Nephron (organoid): Measurements from ENCODE around the gene MYADML2.

Experiments
- H3K27ac Mint-ChIP-seq, 3 experiments: 2 replicates each; pipeline ENCODE4 v1.8.0; 2020; ENCODE audit warnings: mixed read lengths in 3 of 3, mild to moderate bottlenecking in 2 of 3, moderate library complexity in 1 of 3
- H3K27me3 Mint-ChIP-seq: 2 replicates; pipeline ENCODE4 v1.8.0; 2021; ENCODE audit warnings: low read depth, mild to moderate bottlenecking, moderate library complexity, mixed read lengths
- H3K36me3 Mint-ChIP-seq: 2 replicates; pipeline ENCODE4 v1.8.0; 2020; ENCODE audit warnings: low read depth, mixed read lengths
- H3K4me1 Mint-ChIP-seq: 2 replicates; pipeline ENCODE4 v1.8.0; 2020; ENCODE audit warnings: mixed read lengths
- H3K4me3 Mint-ChIP-seq, 3 experiments: 2 replicates each; pipeline ENCODE4 v1.8.0; 2020; ENCODE audit warnings: mild to moderate bottlenecking in 3 of 3, mixed read lengths in 3 of 3, moderate library complexity in 2 of 3
- H3K9me3 Mint-ChIP-seq: 2 replicates; pipeline ENCODE4 v1.8.0; 2020; ENCODE audit warnings: mixed read lengths
- CTCF ChIP-seq, 3 experiments: fragments of 200-600 bp; sonication (generic); IDR thresholded peaks; one replicate each; pipeline ENCODE4 v1.5.0; 2021; ENCODE audit warnings: antibody characterized with exemption in 3 of 3; ENCODE audit not compliant: unreplicated experiment in 3 of 3

MYADML2 gene

GRCh38 chr17:81935709-81936084, 11.3 kb downstream of the MYADML2 start:
- H3K36me3 Mint-ChIP-seq = peaks cover 3% of the 10 kb centered on the region
- no peaks in the 10 kb centered on the region for H3K9me3 Mint-ChIP-seq
- peak overlapping the region in 1 of 3 experiments; percentile 56 for H3K27ac Mint-ChIP-seq
- H3K4me3 Mint-ChIP-seq = peak overlapping the region; percentile 73 to 88 (median 87)
- peaks cover 8% of the 10 kb centered on the region for H3K27me3 Mint-ChIP-seq
- H3K4me1 Mint-ChIP-seq = peaks cover 24% of the 10 kb centered on the region
- no peak for TF ChIP-seq CTCF (IDR thresholded peaks at IDR 0.05; ENCODE audit: unreplicated experiment in 3 of 3)

- Mint-ChIP-seq H3K4me1 (peaks cover 18% of the 10 kb centered on the region), H3K27ac (no peak overlapping the region), H3K4me3 (peak overlapping the region; percentile 73 to 88 (median 87)), H3K27me3 (peaks cover 8% of the 10 kb centered on the region), H3K9me3 (no peaks in the 10 kb centered on the region), H3K36me3 (peaks cover 3% of the 10 kb centered on the region)
- no peak for TF ChIP-seq CTCF (IDR thresholded peaks at IDR 0.05; ENCODE audit: unreplicated experiment in 3 of 3)
Measured at GRCh38 chr17:81934850-81935708, 12.0 kb downstream of the MYADML2 start.

GRCh38 chr17:81934098-81934757, 12.8 kb downstream of the MYADML2 start:
- H3K27me3 Mint-ChIP-seq = peaks cover 8% of the 10 kb centered on the region

GRCh38 chr17:81933178-81933699, 13.8 kb downstream of the MYADML2 start:
- Mint-ChIP-seq H3K27ac (no peak overlapping the region), H3K4me3 (peak overlapping the region; percentile 15 to 56 (median 56)), H3K36me3 (peaks cover 3% of the 10 kb centered on the region), H3K4me1 (peaks cover 14% of the 10 kb centered on the region), H3K9me3 (no peaks in the 10 kb centered on the region), H3K27me3 (peaks cover 4% of the 10 kb centered on the region)
- no peak for TF ChIP-seq CTCF (IDR thresholded peaks at IDR 0.05; ENCODE audit: unreplicated experiment in 3 of 3)

More at GRCh38 chr17:81934098-81934757, 12.8 kb downstream of the MYADML2 start:
- H3K4me3 Mint-ChIP-seq = peak overlapping the region; percentile 50 to 62 (median 50)
- no peak overlapping the region for H3K27ac Mint-ChIP-seq
- no peaks in the 10 kb centered on the region for H3K9me3 Mint-ChIP-seq
- peaks cover 18% of the 10 kb centered on the region for H3K4me1 Mint-ChIP-seq
- peaks cover 3% of the 10 kb centered on the region for H3K36me3 Mint-ChIP-seq
- no peak for TF ChIP-seq CTCF (IDR thresholded peaks at IDR 0.05; ENCODE audit: unreplicated experiment in 3 of 3)

GRCh38 chr17:81932333-81932983, 14.6 kb downstream of the MYADML2 start:
- H3K4me1 Mint-ChIP-seq = peaks cover 6% of the 10 kb centered on the region
- H3K36me3 Mint-ChIP-seq = peaks cover 3% of the 10 kb centered on the region
- no peaks in the 10 kb centered on the region for H3K9me3 Mint-ChIP-seq
- no peak for TF ChIP-seq CTCF (IDR thresholded peaks at IDR 0.05; ENCODE audit: unreplicated experiment in 3 of 3)
- H3K27ac Mint-ChIP-seq = no peak overlapping the region
- H3K27me3 Mint-ChIP-seq = peaks cover 4% of the 10 kb centered on the region
- H3K4me3 Mint-ChIP-seq = peak overlapping the region in 2 of 3 experiments; percentile 47 to 56
